CD8-positive, alpha-beta memory T cell (primary cell): Measurements from ENCODE around the gene VWDE. TPM values are rescaled to one million over a fixed set of nuclear protein-coding genes. Genes with fewer than 3 reads are reported as not detected.

Experiments used
- CTCF ChIA-PET: fragments of 350-600 bp; sonication (Branson Sonifier 250); formaldehyde crosslinking; loops from one replicate; lab custom pipeline; 2021; ENCODE audit warnings: antibody characterized with exemption; lab: Charles Lee
- POLR2A ChIA-PET: fragments of 350-600 bp; sonication (Branson Sonifier 250); formaldehyde crosslinking; loops from one replicate; lab custom pipeline; 2021; ENCODE audit warnings: antibody characterized with exemption; lab: Charles Lee
- DNase-seq, 5 donors: peaks; one replicate each; pipeline versions ENCODE4 v3.0.0 to v3.0.0-alpha.2; 2020 to 2022; ENCODE audit warnings: mixed read lengths in 1 of 5
- H3K27ac ChIP-seq: one replicate; pipeline ENCODE4 v1.7.0; 2013; ENCODE audit warnings: low read depth, mild to moderate bottlenecking, low read length, moderate library complexity
- H3K27me3 ChIP-seq: 2 replicates; pipeline ENCODE4 v1.7.0; 2013; ENCODE audit warnings: low read length, mild to moderate bottlenecking; ENCODE audit not compliant: insufficient read depth, poor library complexity, severe bottlenecking
- H3K36me3 ChIP-seq: 2 replicates; pipeline ENCODE4 v1.7.0; 2013; ENCODE audit warnings: mild to moderate bottlenecking, low read length, moderate library complexity; ENCODE audit not compliant: insufficient read depth
- H3K4me1 ChIP-seq: 2 replicates; pipeline ENCODE4 v1.7.0; 2013; ENCODE audit warnings: mild to moderate bottlenecking, low read length, moderate library complexity; ENCODE audit not compliant: insufficient read depth
- H3K4me3 ChIP-seq: 2 replicates; pipeline ENCODE4 v1.7.0; 2013; ENCODE audit warnings: mild to moderate bottlenecking, low read length
- H3K9me3 ChIP-seq: 2 replicates; pipeline ENCODE4 v1.7.0; 2013; ENCODE audit warnings: mild to moderate bottlenecking, low read length
- H3K27ac Mint-ChIP-seq, 8 donors: one replicate each; pipeline ENCODE4 v1.8.0; 2020 to 2021; ENCODE audit warnings: mixed read lengths in 8 of 8, mild to moderate bottlenecking in 6 of 8, inconsistent platforms in 3 of 8, moderate library complexity in 3 of 8
- H3K27me3 Mint-ChIP-seq, 2 donors: one replicate each; pipeline ENCODE4 v1.8.0; 2020 to 2021; ENCODE audit warnings: mixed read lengths in 2 of 2, mild to moderate bottlenecking in 1 of 2, moderate library complexity in 1 of 2
- H3K36me3 Mint-ChIP-seq, 3 donors: one replicate each; pipeline ENCODE4 v1.8.0; 2020 to 2021; ENCODE audit warnings: mixed read lengths in 3 of 3, inconsistent platforms in 1 of 3, mild to moderate bottlenecking in 1 of 3
- H3K4me1 Mint-ChIP-seq, 3 donors: one replicate each; pipeline ENCODE4 v1.8.0; 2020 to 2021; ENCODE audit warnings: mixed read lengths in 3 of 3, inconsistent platforms in 1 of 3, mild to moderate bottlenecking in 1 of 3
- H3K4me3 Mint-ChIP-seq, 7 donors: one replicate each; pipeline ENCODE4 v1.8.0; 2020 to 2021; ENCODE audit warnings: mixed read lengths in 7 of 7, mild to moderate bottlenecking in 6 of 7, moderate library complexity in 4 of 7, inconsistent platforms in 2 of 7
- H3K9me3 Mint-ChIP-seq, 5 donors: one replicate each; pipeline ENCODE4 v1.8.0; 2020 to 2022; ENCODE audit warnings: mixed read lengths in 5 of 5, mild to moderate bottlenecking in 3 of 5, moderate library complexity in 2 of 5, inconsistent platforms in 1 of 5
- polyA plus RNA-seq: library from polyadenylated mRNA; unstranded; fragments of 300-500 nt; fragmentation: Illumina TruSeq; gene quantifications from one replicate; pipeline ENCODE4 v1.2.3, GENCODE V29; 2021
- total RNA-seq, 2 experiments: library from RNA; stranded (reverse); gene quantifications; one replicate each; pipeline ENCODE4 v1.2.3, GENCODE V29; 2021

Gene VWDE
- total and polyA plus RNA-seq, 3 experiments from 2014 or later = 0.25 to 0.71 (median 0.55) TPM

- no peaks in the 10 kb centered on the region for H3K4me1 Mint-ChIP-seq
- Histone ChIP-seq H3K4me1 (no peaks in the 10 kb centered on the region), H3K36me3 (no peaks in the 10 kb centered on the region), H3K27ac (no peak overlapping the region), H3K27me3 (no peaks in the 10 kb centered on the region), H3K4me3 (no peak overlapping the region), H3K9me3 (no peaks in the 10 kb centered on the region)
- POLR2A ChIA-PET = interaction anchor here (0.6 to 1.0 kb wide), 2 partner anchors 9 to 111 kb away, joined by 3 to 8 read pairs; partner anchors contain the start of gene TMEM106B
- H3K27ac Mint-ChIP-seq = no peak overlapping the region
- no peak overlapping the region for H3K4me3 Mint-ChIP-seq
- H3K9me3 Mint-ChIP-seq = no peaks in the 10 kb centered on the region
- peak in 2 of 5 donors; percentile 36 to 38 for DNase-seq
- H3K36me3 Mint-ChIP-seq = no peaks in the 10 kb centered on the region
- CTCF ChIA-PET = interaction anchor here (0.8 to 2.7 kb wide), 7 partner anchors 8 to 258 kb away, joined by 3 to 11 read pairs (median 5); partner anchors contain the start of gene TMEM106B
- H3K27me3 Mint-ChIP-seq = peaks cover 3 to 4% of the 10 kb centered on the region in 2 donors
Measured at GRCh38 chr7:12322284-12322902, 81.3 kb downstream of the VWDE start.

- Histone ChIP-seq H3K4me1 (no peaks in the 10 kb centered on the region), H3K4me3 (no peak overlapping the region), H3K36me3 (no peaks in the 10 kb centered on the region), H3K9me3 (no peaks in the 10 kb centered on the region), H3K27ac (no peak overlapping the region), H3K27me3 (no peaks in the 10 kb centered on the region)
- Mint-ChIP-seq H3K4me1 (no peaks in the 10 kb centered on the region), H3K9me3 (no peaks in the 10 kb centered on the region), H3K4me3 (no peak overlapping the region), H3K36me3 (no peaks in the 10 kb centered on the region), H3K27me3 (peaks cover 4% of the 10 kb centered on the region in 2 donors), H3K27ac (no peak overlapping the region)
- ChIA-PET POLR2A (no interaction called here), CTCF (interaction anchor here (1.2 to 2.7 kb wide), 4 partner anchors 10 to 256 kb away, joined by 5 to 11 read pairs (median 8); no protein-coding TSS in a partner anchor)
- no peak for DNase-seq
Measured at GRCh38 chr7:12320987-12321647, 82.5 kb downstream of the VWDE start.

GRCh38 chr7:12320241-12320986, 83.3 kb downstream of the VWDE start:
- H3K9me3 ChIP-seq = no peaks in the 10 kb centered on the region

GRCh38 chr7:12317675-12318074, 86.0 kb downstream of the VWDE start:
- Histone ChIP-seq H3K4me3 (no peak overlapping the region), H3K27ac (no peak overlapping the region), H3K36me3 (no peaks in the 10 kb centered on the region), H3K27me3 (no peaks in the 10 kb centered on the region), H3K9me3 (no peaks in the 10 kb centered on the region), H3K4me1 (no peaks in the 10 kb centered on the region)
- Mint-ChIP-seq H3K27me3 (peaks cover 0 to 1% of the 10 kb centered on the region in 2 donors), H3K9me3 (no peaks in the 10 kb centered on the region), H3K4me1 (no peaks in the 10 kb centered on the region), H3K4me3 (no peak overlapping the region), H3K36me3 (no peaks in the 10 kb centered on the region), H3K27ac (no peak overlapping the region)
- ChIA-PET POLR2A (no interaction called here), CTCF (no interaction called here)
- no peak for DNase-seq

More at GRCh38 chr7:12320241-12320986, 83.3 kb downstream of the VWDE start:
- peaks cover 4% of the 10 kb centered on the region in 2 donors for H3K27me3 Mint-ChIP-seq
- POLR2A ChIA-PET = no interaction called here
- H3K4me1 ChIP-seq = no peaks in the 10 kb centered on the region
- H3K27me3 ChIP-seq = no peaks in the 10 kb centered on the region
- no peak for DNase-seq
- no peaks in the 10 kb centered on the region for H3K36me3 ChIP-seq
- H3K9me3 Mint-ChIP-seq = no peaks in the 10 kb centered on the region
- H3K4me1 Mint-ChIP-seq = no peaks in the 10 kb centered on the region
- no peak overlapping the region for H3K4me3 Mint-ChIP-seq
- H3K27ac Mint-ChIP-seq = peak overlapping the region in 1 of 8 donors; percentile 22
- no peaks in the 10 kb centered on the region for H3K36me3 Mint-ChIP-seq
- H3K4me3 ChIP-seq = no peak overlapping the region
- no peak overlapping the region for H3K27ac ChIP-seq
- CTCF ChIA-PET = no interaction called here

GRCh38 chr7:12316925-12317324, 86.7 kb downstream of the VWDE start:
- no peaks in the 10 kb centered on the region for H3K27me3 ChIP-seq
- ChIA-PET POLR2A (no interaction called here), CTCF (no interaction called here)
- Mint-ChIP-seq H3K4me3 (no peak overlapping the region), H3K27me3 (peaks cover 0 to 5% of the 10 kb centered on the region in 2 donors), H3K4me1 (no peaks in the 10 kb centered on the region), H3K36me3 (peaks cover 0 to 3% (median 0%) of the 10 kb centered on the region in 3 donors), H3K27ac (no peak overlapping the region), H3K9me3 (no peaks in the 10 kb centered on the region)
- DNase-seq = no peak
- no peaks in the 10 kb centered on the region for H3K9me3 ChIP-seq
- H3K4me3 ChIP-seq = no peak overlapping the region
- no peaks in the 10 kb centered on the region for H3K36me3 ChIP-seq
- no peaks in the 10 kb centered on the region for H3K4me1 ChIP-seq
- no peak overlapping the region for H3K27ac ChIP-seq

- Histone ChIP-seq H3K4me3 (no peak overlapping the region), H3K27me3 (no peaks in the 10 kb centered on the region), H3K4me1 (no peaks in the 10 kb centered on the region), H3K27ac (no peak overlapping the region), H3K9me3 (no peaks in the 10 kb centered on the region), H3K36me3 (no peaks in the 10 kb centered on the region)
- Mint-ChIP-seq H3K9me3 (no peaks in the 10 kb centered on the region), H3K27ac (no peak overlapping the region), H3K4me1 (no peaks in the 10 kb centered on the region), H3K4me3 (no peak overlapping the region), H3K27me3 (peaks cover 4 to 5% of the 10 kb centered on the region in 2 donors), H3K36me3 (peaks cover 0 to 3% (median 2%) of the 10 kb centered on the region in 3 donors)
- POLR2A ChIA-PET = no interaction called here
- CTCF ChIA-PET = interaction anchor here (0.6 kb wide), 1 partner anchor 433 kb away, joined by 3 read pairs; no protein-coding TSS in a partner anchor
- DNase-seq = no peak
Measured at GRCh38 chr7:12315049-12315448, 88.6 kb downstream of the VWDE start.

- H3K27ac Mint-ChIP-seq = no peak overlapping the region
- H3K9me3 Mint-ChIP-seq = no peaks in the 10 kb centered on the region
Measured at GRCh38 chr7:12314199-12314598, 89.5 kb downstream of the VWDE start.

More at GRCh38 chr7:12314199-12314598, 89.5 kb downstream of the VWDE start:
- Histone ChIP-seq H3K4me3 (no peak overlapping the region), H3K27ac (no peak overlapping the region), H3K4me1 (no peaks in the 10 kb centered on the region), H3K9me3 (no peaks in the 10 kb centered on the region), H3K27me3 (no peaks in the 10 kb centered on the region), H3K36me3 (no peaks in the 10 kb centered on the region)
- no peak for DNase-seq
- no peak overlapping the region for H3K4me3 Mint-ChIP-seq
- POLR2A ChIA-PET = no interaction called here
- peaks cover 0 to 3% (median 2%) of the 10 kb centered on the region in 3 donors for H3K36me3 Mint-ChIP-seq
- no peaks in the 10 kb centered on the region for H3K4me1 Mint-ChIP-seq
- CTCF ChIA-PET = no interaction called here
- peaks cover 4 to 5% of the 10 kb centered on the region in 2 donors for H3K27me3 Mint-ChIP-seq
